Esophagus muscularis mucosa (tissue), 4 donors: ENCODE results near the gene TNP2.

Experiments
- EP300 ChIP-seq: sonication (generic); formaldehyde crosslinking; IDR thresholded peaks from one replicate; pipeline ENCODE4 v1.6.1; 2017; ENCODE audit warnings: antibody characterized with exemption
- POLR2AphosphoS5 ChIP-seq, 2 donors: sonication (generic); formaldehyde crosslinking; IDR thresholded peaks; one replicate each; pipeline ENCODE4 v1.6.1; 2017; ENCODE audit warnings: antibody characterized with exemption in 2 of 2
- TF ChIP-seq, protein P1 (sequence below), 3 experiments: fragments of 200-600 bp in 2 of 3; fragments of 450-650 bp in 1 of 3; sonication (generic) in 2 of 3; IDR thresholded peaks; one replicate each; pipeline ENCODE4 v1.5.1; 2017 to 2019; ENCODE audit warnings: antibody characterized with exemption in 3 of 3, mild to moderate bottlenecking in 2 of 3, moderate library complexity in 1 of 3

DNA sequence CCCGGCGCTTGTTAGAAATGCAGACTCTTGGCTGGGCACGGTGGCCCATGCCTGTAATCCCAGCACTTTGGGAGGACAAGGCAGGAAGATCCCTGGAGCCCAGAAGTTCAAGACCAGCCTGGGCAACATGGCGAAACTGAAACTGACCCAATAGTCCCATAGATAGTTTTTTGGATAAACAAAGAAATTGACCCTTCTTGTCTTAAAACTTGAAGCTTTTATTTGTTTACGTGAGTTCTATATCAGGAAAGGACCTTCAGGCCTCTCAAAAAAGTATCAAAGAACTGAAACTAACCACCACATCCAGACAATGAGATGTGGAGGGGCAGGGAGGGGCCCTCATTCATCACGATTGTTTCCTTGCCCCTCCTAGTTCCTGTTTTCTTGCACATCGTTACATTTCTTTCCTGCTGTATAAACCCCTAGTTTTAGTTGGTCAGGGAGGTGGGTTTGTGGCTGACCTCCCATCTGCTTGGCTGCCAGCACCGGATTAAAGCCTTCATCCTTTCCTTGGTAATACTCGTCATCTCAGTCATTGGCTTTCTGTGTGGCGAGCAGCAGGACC lies 42.0 kb upstream of the TNP2 start:
- TF ChIP-seq EP300 (no peak), POLR2AphosphoS5 (IDR thresholded peaks at IDR 0.05) (no peak)
- TF ChIP-seq, protein P1, sequence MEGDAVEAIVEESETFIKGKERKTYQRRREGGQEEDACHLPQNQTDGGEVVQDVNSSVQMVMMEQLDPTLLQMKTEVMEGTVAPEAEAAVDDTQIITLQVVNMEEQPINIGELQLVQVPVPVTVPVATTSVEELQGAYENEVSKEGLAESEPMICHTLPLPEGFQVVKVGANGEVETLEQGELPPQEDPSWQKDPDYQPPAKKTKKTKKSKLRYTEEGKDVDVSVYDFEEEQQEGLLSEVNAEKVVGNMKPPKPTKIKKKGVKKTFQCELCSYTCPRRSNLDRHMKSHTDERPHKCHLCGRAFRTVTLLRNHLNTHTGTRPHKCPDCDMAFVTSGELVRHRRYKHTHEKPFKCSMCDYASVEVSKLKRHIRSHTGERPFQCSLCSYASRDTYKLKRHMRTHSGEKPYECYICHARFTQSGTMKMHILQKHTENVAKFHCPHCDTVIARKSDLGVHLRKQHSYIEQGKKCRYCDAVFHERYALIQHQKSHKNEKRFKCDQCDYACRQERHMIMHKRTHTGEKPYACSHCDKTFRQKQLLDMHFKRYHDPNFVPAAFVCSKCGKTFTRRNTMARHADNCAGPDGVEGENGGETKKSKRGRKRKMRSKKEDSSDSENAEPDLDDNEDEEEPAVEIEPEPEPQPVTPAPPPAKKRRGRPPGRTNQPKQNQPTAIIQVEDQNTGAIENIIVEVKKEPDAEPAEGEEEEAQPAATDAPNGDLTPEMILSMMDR (IDR thresholded peaks at IDR 0.05), result no peak
